Urinary bladder (tissue), 2 donors: ENCODE data around the gene EEF2KMT. TPM values are rescaled to one million over a fixed set of nuclear protein-coding genes. Genes with fewer than 3 reads are reported as not detected.

Experiments used
- polyA plus RNA-seq: library from polyadenylated mRNA; stranded (reverse); fragments of 200-250 nt; gene quantifications from one replicate; pipeline ENCODE4 v1.2.3, GENCODE V29; 2013
- total RNA-seq: library from RNA; depleted of rRNA; stranded (reverse); fragments of >200 nt; gene quantifications from one replicate; pipeline ENCODE4 v1.2.3, GENCODE V29; 2014
- donor health status: healthy.

EEF2KMT gene
- total and polyA plus RNA-seq, 2 donors: 4.6 to 11.2 TPM

Other genes with a start within 250 kb of the EEF2KMT start
- 10.1 TPM for gene PPL, start 160.6 kb downstream of the EEF2KMT start, total RNA-seq
- gene PPL, start 160.6 kb downstream of the EEF2KMT start, polyA plus RNA-seq: 55.0 TPM
- 0.42 TPM for gene SEC14L5, start 139.5 kb downstream of the EEF2KMT start, total RNA-seq
- 0.48 TPM for gene SEC14L5, start 139.5 kb downstream of the EEF2KMT start, polyA plus RNA-seq
- 5.5 TPM for gene NAGPA, start 63.9 kb downstream of the EEF2KMT start, total RNA-seq
- 17.5 TPM for gene NAGPA, start 63.9 kb downstream of the EEF2KMT start, polyA plus RNA-seq
- 6.0 TPM for gene C16orf89, start 31.8 kb downstream of the EEF2KMT start, total RNA-seq
- 11.1 TPM for gene C16orf89, start 31.8 kb downstream of the EEF2KMT start, polyA plus RNA-seq
- 15.1 TPM for gene ALG1, start 26.0 kb downstream of the EEF2KMT start, total RNA-seq
- 18.5 TPM for gene ALG1, start 26.0 kb downstream of the EEF2KMT start, polyA plus RNA-seq